Measurements from ENCODE around the gene MARS1.

The MARS1 gene

DNA sequence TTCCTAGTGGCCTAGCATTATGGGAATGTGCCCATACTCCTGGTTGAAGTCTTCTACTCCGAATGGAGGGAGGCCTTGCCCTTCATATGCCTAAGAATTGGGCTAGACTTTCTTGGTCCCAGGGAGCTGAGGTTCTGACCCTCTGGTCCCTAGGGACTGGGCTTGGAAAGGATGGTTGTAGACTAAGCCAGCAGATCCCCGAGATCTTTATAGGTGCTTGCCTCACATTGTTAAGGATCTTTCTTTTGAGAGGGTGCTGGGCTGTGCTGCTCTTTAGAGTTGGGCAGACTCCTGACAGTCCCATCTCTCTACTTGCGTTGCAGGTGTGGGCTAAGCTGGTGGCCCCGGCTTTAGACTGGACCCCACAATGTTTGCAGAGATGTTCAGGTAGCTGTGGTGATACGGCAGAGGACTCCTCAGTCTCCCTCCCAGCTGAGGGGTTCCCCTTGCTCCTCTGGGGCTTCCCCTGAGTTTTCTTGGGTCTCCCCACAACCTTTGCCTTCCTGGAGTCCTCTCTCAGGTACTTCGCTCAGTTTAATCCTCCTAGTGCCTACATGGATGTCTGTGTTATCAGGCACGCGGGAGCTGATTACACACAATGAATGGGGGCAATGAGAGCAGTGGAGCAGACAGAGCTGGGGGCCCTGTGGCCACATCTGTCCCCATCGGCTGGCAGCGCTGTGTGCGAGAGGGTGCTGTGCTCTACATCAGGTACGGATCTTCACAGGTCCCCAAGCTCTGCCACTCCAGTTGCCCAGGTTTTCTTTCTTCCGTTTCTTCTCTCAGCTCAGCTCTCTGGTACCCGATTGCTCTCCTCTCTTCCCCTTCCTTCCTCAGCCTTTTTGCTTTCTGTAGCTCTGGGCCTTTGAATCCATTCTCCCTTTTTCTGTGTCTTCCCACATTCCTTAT, 36.1 kb downstream of the MARS1 start:
- CTCF ChIA-PET: interaction anchor here (0.5 to 1.5 kb wide), 3 partner anchors 65 to 370 kb away, joined by 3 to 6 read pairs (median 3); no protein-coding TSS in a partner anchor
- peak overlapping the region; percentile 59 for H3K4me3 ChIP-seq (ENCODE audit: low read depth, low read length)
- no peaks in the 10 kb centered on the region for H3K9me3 ChIP-seq (ENCODE audit: control insufficient read depth, insufficient read depth, low read depth, low read length)
- H3K27ac ChIP-seq (ENCODE audit: extremely low read depth, low read depth, low read length): peak overlapping the region; percentile 94
- no peak for TF ChIP-seq REPIN1 (tag by site-specific recombination; IDR thresholded peaks at IDR 0.05; ENCODE audit: low read depth)
- TF ChIP-seq, protein P1, sequence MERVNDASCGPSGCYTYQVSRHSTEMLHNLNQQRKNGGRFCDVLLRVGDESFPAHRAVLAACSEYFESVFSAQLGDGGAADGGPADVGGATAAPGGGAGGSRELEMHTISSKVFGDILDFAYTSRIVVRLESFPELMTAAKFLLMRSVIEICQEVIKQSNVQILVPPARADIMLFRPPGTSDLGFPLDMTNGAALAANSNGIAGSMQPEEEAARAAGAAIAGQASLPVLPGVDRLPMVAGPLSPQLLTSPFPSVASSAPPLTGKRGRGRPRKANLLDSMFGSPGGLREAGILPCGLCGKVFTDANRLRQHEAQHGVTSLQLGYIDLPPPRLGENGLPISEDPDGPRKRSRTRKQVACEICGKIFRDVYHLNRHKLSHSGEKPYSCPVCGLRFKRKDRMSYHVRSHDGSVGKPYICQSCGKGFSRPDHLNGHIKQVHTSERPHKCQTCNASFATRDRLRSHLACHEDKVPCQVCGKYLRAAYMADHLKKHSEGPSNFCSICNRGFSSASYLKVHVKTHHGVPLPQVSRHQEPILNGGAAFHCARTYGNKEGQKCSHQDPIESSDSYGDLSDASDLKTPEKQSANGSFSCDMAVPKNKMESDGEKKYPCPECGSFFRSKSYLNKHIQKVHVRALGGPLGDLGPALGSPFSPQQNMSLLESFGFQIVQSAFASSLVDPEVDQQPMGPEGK (tag by site-specific recombination; IDR thresholded peaks at IDR 0.05): 0 out of 2 replicates have a peak, but pooled peaks have one; percentile 12
- peak; percentile 31; the same call in 1 of the 2 replicates for TF ChIP-seq ZBTB48 (tag by site-specific recombination; IDR thresholded peaks at IDR 0.05)
- TF ChIP-seq, protein P2, sequence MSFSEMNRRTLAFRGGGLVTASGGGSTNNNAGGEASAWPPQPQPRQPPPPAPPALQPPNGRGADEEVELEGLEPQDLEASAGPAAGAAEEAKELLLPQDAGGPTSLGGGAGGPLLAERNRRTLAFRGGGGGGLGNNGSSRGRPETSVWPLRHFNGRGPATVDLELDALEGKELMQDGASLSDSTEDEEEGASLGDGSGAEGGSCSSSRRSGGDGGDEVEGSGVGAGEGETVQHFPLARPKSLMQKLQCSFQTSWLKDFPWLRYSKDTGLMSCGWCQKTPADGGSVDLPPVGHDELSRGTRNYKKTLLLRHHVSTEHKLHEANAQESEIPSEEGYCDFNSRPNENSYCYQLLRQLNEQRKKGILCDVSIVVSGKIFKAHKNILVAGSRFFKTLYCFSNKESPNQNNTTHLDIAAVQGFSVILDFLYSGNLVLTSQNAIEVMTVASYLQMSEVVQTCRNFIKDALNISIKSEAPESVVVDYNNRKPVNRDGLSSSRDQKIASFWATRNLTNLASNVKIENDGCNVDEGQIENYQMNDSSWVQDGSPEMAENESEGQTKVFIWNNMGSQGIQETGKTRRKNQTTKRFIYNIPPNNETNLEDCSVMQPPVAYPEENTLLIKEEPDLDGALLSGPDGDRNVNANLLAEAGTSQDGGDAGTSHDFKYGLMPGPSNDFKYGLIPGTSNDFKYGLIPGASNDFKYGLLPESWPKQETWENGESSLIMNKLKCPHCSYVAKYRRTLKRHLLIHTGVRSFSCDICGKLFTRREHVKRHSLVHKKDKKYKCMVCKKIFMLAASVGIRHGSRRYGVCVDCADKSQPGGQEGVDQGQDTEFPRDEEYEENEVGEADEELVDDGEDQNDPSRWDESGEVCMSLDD (tag by site-specific recombination; IDR thresholded peaks at IDR 0.05): no peak
- peak; percentile 54; the same call in 1 of the 2 replicates for TF ChIP-seq ZNF600 (tag by site-specific recombination; IDR thresholded peaks at IDR 0.05)
- TF ChIP-seq PRDM1 (tag by site-specific recombination; IDR thresholded peaks at IDR 0.05): no peak
- TF ChIP-seq, protein P3, sequence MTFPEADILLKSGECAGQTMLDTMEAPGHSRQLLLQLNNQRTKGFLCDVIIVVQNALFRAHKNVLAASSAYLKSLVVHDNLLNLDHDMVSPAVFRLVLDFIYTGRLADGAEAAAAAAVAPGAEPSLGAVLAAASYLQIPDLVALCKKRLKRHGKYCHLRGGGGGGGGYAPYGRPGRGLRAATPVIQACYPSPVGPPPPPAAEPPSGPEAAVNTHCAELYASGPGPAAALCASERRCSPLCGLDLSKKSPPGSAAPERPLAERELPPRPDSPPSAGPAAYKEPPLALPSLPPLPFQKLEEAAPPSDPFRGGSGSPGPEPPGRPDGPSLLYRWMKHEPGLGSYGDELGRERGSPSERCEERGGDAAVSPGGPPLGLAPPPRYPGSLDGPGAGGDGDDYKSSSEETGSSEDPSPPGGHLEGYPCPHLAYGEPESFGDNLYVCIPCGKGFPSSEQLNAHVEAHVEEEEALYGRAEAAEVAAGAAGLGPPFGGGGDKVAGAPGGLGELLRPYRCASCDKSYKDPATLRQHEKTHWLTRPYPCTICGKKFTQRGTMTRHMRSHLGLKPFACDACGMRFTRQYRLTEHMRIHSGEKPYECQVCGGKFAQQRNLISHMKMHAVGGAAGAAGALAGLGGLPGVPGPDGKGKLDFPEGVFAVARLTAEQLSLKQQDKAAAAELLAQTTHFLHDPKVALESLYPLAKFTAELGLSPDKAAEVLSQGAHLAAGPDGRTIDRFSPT (tag by site-specific recombination; IDR thresholded peaks at IDR 0.05): 0 out of 2 replicates have a peak, but pooled peaks have one; percentile 5
- peak; percentile 77; the same call in 1 of the 2 replicates for TF ChIP-seq ZBTB17 (tag by site-specific recombination; IDR thresholded peaks at IDR 0.05)
- peak; percentile 59 for TF ChIP-seq ZNF366 (tag by site-specific recombination; conservative IDR thresholded peaks at IDR 0.05)
- TF ChIP-seq BCL11A (tag by site-specific recombination; IDR thresholded peaks at IDR 0.05; ENCODE audit: low read depth): no peak
- H3K4me1 ChIP-seq (ENCODE audit: control insufficient read depth, insufficient read depth, low read length): peaks cover 13% of the 10 kb centered on the region
- POLR2A ChIA-PET: interaction anchor here (0.7 to 2.6 kb wide), 9 partner anchors 8 to 221 kb away, joined by 3 to 16 read pairs (median 4); partner anchors contain the start of genes DCTN2, PIP4K2C and TSPAN31
- peaks cover 0 to 55% of the 10 kb centered on the region in 2 experiments; a peak in 1 of 3 replicates for H3K36me3 ChIP-seq (ENCODE audit: control insufficient read depth in 2 of 2, insufficient read depth in 1 of 2, low read length in 2 of 2)

DNA sequence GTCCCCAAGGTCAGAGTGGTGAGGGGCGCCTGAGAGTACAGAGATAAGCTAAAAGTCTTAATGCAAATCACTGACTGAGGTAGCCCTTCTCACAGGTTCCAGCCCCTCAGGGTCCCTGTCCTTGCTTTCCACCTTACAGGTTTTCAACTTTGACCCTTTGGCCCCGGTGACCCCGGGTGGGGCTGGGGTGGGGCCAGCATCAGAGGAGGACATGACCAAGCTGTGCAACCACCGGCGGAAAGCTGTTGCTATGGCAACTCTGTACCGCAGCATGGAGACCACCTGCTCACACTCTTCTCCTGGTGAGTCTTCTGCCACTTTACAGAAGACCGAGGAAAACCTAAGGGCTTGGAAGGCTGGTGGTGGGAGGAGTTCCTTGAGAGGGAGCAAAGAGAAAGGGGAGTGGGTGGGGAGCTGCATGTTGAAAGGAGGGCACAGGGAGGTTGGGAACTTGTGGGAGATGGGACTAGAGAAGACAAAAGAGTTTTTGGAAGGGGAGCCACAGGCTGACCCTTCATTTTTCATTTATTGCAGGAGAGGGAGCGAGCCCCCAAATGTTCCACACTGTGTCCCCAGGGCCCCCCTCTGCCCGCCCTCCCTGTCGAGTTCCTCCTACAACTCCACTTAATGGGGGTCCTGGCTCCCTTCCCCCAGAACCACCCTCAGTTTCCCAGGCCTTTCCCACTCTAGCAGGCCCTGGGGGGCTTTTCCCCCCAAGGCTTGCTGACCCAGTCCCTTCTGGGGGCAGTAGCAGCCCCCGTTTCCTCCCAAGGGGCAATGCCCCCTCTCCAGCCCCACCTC, 37.1 kb downstream of the MARS1 start:
- no peaks in the 10 kb centered on the region for H3K9me3 ChIP-seq (ENCODE audit: control insufficient read depth, insufficient read depth, low read depth, low read length)
- TF ChIP-seq ZNF560 (tag by site-specific recombination; IDR thresholded peaks at IDR 0.05; ENCODE audit: borderline replicate concordance) (no peak), SP2 (tag by site-specific recombination; IDR thresholded peaks at IDR 0.05) (0 out of 2 replicates have a peak, but pooled peaks have one; percentile 10), MZF1 (tag by site-specific recombination; IDR thresholded peaks at IDR 0.05; ENCODE audit: borderline replicate concordance) (no peak), ZNF239 (tag by site-specific recombination; IDR thresholded peaks at IDR 0.05) (no peak), GLIS2 (tag by site-specific recombination; IDR thresholded peaks at IDR 0.05) (peak; percentile 61; the same call in 1 of the 2 replicates), ZNF514 (tag by site-specific recombination; IDR thresholded peaks at IDR 0.05) (no peak)
- H3K4me3 ChIP-seq (ENCODE audit: low read depth, low read length): no peak overlapping the region
- no peak overlapping the region for H3K27ac ChIP-seq (ENCODE audit: extremely low read depth, low read depth, low read length)
- peaks cover 13% of the 10 kb centered on the region for H3K4me1 ChIP-seq (ENCODE audit: control insufficient read depth, insufficient read depth, low read length)
- POLR2A ChIA-PET: interaction anchor here (1.0 to 2.6 kb wide), 3 partner anchors 8 to 26 kb away, joined by 4 to 16 read pairs (median 4); partner anchors contain the start of gene DCTN2
- CTCF ChIA-PET: interaction anchor here (1.5 kb wide), 1 partner anchor 201 kb away, joined by 6 read pairs; no protein-coding TSS in a partner anchor
- H3K36me3 ChIP-seq (ENCODE audit: control insufficient read depth in 2 of 2, insufficient read depth in 1 of 2, low read length in 2 of 2): peaks cover 3 to 59% of the 10 kb centered on the region in 2 experiments; a peak in 1 of 3 replicates
